ENCODE results near the gene EBF3.

- TF ChIP-seq REST (IDR thresholded peaks at IDR 0.05; ENCODE audit: insufficient read depth in 1 of 2, low read depth in 2 of 2, low read length in 2 of 2) (no peak), POLR2AphosphoS5 (IDR thresholded peaks at IDR 0.05; ENCODE audit: low read depth, low read length) (no peak), FOXP2 (optimal IDR thresholded peaks at IDR 0.05; ENCODE audit: borderline replicate concordance, extremely low read depth, extremely low read length, insufficient read depth) (no peak), SIN3A (IDR thresholded peaks at IDR 0.05; ENCODE audit: borderline replicate concordance, insufficient read depth, low read length) (no peak)
Measured at GRCh38 chr10:129959544-129960480, 4.3 kb downstream of the EBF3 start.

Measured in PFSK-1 (cell line).